ENCODE measurements around the gene OMP. TPM values are rescaled to one million over a fixed set of nuclear protein-coding genes. Genes with fewer than 3 reads are reported as not detected.

Gene OMP
- total and polyA plus RNA-seq, 2 donors (not counting 1 experiment from before 2014, with no cell fraction given) = not detected

DNA sequence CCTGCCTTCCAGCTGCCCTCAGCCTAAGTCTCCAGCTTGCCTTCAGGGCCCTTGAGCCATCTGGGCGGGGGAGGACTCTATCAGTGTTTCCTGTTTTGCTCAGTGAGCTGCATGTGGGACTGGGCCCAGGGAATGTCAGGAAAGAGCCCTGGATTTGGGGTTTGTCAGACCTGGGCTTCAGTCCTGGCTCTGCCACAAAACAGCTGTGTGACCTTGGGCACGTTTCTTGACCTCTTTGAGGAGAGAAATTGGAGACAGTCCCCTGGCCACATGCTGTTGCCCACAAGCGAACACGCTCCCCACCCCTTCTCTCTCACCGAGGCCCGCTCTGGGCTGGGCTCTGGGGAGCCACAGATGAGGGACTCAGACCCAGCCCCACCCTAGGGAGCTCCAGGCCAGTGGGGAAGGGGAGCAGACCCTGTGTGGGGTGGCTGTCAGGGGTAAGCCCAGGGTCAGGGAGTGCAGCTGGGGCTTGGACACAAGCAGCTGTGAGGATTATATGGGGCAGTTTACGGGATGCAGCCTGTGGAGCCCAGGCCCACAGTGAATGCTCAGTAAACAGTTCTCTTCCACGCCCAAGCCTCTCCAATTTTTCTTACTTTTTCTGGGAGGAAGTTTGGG is 37.7 kb downstream of the OMP start:
- Histone ChIP-seq H3K4me3 (ENCODE audit: control extremely low read depth in 1 of 5, extremely low read depth in 1 of 5, insufficient read depth in 1 of 5, low read depth in 2 of 5, low read length in 4 of 5) (no peak overlapping the region), H3K9me3 (ENCODE audit: control extremely low read depth in 1 of 3, control insufficient read depth in 2 of 3, insufficient read depth in 1 of 3, low read length in 2 of 3) (no peaks in the 10 kb centered on the region), H3K9ac (ENCODE audit: low read length) (no peak overlapping the region), H3K27me3 (replicated peaks in 1 of 4; ENCODE audit: control extremely low read depth in 1 of 4, control insufficient read depth in 3 of 4, insufficient read depth in 4 of 4, low read length in 3 of 4) (peaks cover 0 to 21% (median 4%) of the 10 kb centered on the region in 4 experiments), H3K4me1 (ENCODE audit: control insufficient read depth in 2 of 2, insufficient read depth in 2 of 2, low read length in 2 of 2) (peaks cover 0 to 4% of the 10 kb centered on the region in 2 donors), H3K27ac (ENCODE audit: low read length in 2 of 2) (no peak overlapping the region), H3K36me3 (replicated peaks in 1 of 2; ENCODE audit: control extremely low read depth in 1 of 2, control insufficient read depth in 1 of 2, extremely low read depth in 1 of 2, insufficient read depth in 2 of 2, low read length in 1 of 2) (no peaks in the 10 kb centered on the region), H2AFZ (ENCODE audit: insufficient read depth, low read depth, low read length, poor library complexity, severe bottlenecking) (no peak overlapping the region), H3K4me2 (replicated peaks; ENCODE audit: low read depth, low read length, poor library complexity, severe bottlenecking) (no peak overlapping the region), H4K20me1 (ENCODE audit: control insufficient read depth, insufficient read depth, low read length, poor library complexity, severe bottlenecking) (no peaks in the 10 kb centered on the region), H3K79me2 (ENCODE audit: control insufficient read depth, insufficient read depth, low read length) (no peaks in the 10 kb centered on the region)
- peaks cover 28% of the 10 kb centered on the region for H3K27me3 Mint-ChIP-seq
- DNase-seq (no peak), ATAC-seq (ENCODE audit: low read depth) (no peak)
- ChIA-PET POLR2A (no interaction called here), CTCF (interaction anchor here (0.7 to 1.5 kb wide), 2 partner anchors 10 to 13 kb away, joined by 3 read pairs; no protein-coding TSS in a partner anchor)
- H3K4me3 Mint-ChIP-seq = no peak overlapping the region
- peaks cover 6% of the 10 kb centered on the region for H3K4me1 Mint-ChIP-seq
- intact Hi-C loops (cut with micrococcal nuclease) = no loop called here
- H3K9me3 Mint-ChIP-seq (ENCODE audit: insufficient read depth) = no peaks in the 10 kb centered on the region
- TF ChIP-seq EZH2 (IDR thresholded peaks at IDR 0.05; ENCODE audit: borderline replicate concordance, insufficient read depth, low read depth, low read length, poor library complexity, severe bottlenecking) = no peak
- TF ChIP-seq CTCF (IDR thresholded peaks at IDR 0.05) = no peak
- H3K27ac Mint-ChIP-seq = no peak overlapping the region
- WGBS (ENCODE audit: insufficient coverage) = 42% methylated on average over 2 of the region's 8 CpGs

DNA sequence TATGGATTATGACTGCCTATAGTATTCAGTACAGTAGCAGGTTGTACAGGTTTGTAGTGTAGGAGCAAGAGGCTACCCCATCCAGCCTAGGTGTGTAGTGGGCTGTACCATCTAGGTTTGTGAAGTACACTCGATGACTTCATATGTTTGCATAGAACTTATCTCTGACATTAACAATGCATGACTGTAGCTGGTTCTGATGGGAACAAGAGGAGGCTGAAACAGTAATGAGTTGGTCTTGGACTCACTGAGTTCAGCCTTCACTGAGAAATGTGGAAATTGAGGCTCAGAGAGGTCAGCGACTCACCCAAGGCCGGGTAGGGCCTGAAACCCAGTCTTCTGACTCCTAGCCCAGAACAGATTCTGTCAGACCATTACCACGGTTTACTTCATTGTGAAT is 38.4 kb downstream of the OMP start:
- no peak overlapping the region for H3K9ac ChIP-seq (ENCODE audit: low read length)

More for the DNA sequence above, 38.4 kb downstream of the OMP start:
- ChIA-PET POLR2A (no interaction called here), CTCF (interaction anchor here (0.8 kb wide), 1 partner anchor 14 kb away, joined by 3 read pairs; no protein-coding TSS in a partner anchor)
- no peak overlapping the region for H3K4me3 Mint-ChIP-seq
- H3K27ac Mint-ChIP-seq = no peak overlapping the region
- peaks cover 28% of the 10 kb centered on the region for H3K27me3 Mint-ChIP-seq
- H3K9me3 ChIP-seq (ENCODE audit: control extremely low read depth in 1 of 3, control insufficient read depth in 2 of 3, insufficient read depth in 1 of 3, low read length in 2 of 3) = no peaks in the 10 kb centered on the region
- TF ChIP-seq EZH2 (IDR thresholded peaks at IDR 0.05; ENCODE audit: borderline replicate concordance, insufficient read depth, low read depth, low read length, poor library complexity, severe bottlenecking) = no peak
- no peak for TF ChIP-seq CTCF (IDR thresholded peaks at IDR 0.05)
- WGBS (ENCODE audit: insufficient coverage) = no CpG with 5 or more reads among the region's 4 CpGs
- H3K79me2 ChIP-seq (ENCODE audit: control insufficient read depth, insufficient read depth, low read length) = no peaks in the 10 kb centered on the region
- H4K20me1 ChIP-seq (ENCODE audit: control insufficient read depth, insufficient read depth, low read length, poor library complexity, severe bottlenecking) = no peaks in the 10 kb centered on the region
- no peak overlapping the region for H3K27ac ChIP-seq (ENCODE audit: low read length in 2 of 2)
- peaks cover 0 to 4% of the 10 kb centered on the region in 2 donors for H3K4me1 ChIP-seq (ENCODE audit: control insufficient read depth in 2 of 2, insufficient read depth in 2 of 2, low read length in 2 of 2)
- no peak overlapping the region for H3K4me3 ChIP-seq (ENCODE audit: control extremely low read depth in 1 of 5, extremely low read depth in 1 of 5, insufficient read depth in 1 of 5, low read depth in 2 of 5, low read length in 4 of 5)
- H3K4me2 ChIP-seq (replicated peaks; ENCODE audit: low read depth, low read length, poor library complexity, severe bottlenecking) = no peak overlapping the region
- peaks cover 6% of the 10 kb centered on the region for H3K4me1 Mint-ChIP-seq
- no peak overlapping the region for H2AFZ ChIP-seq (ENCODE audit: insufficient read depth, low read depth, low read length, poor library complexity, severe bottlenecking)
- H3K9me3 Mint-ChIP-seq (ENCODE audit: insufficient read depth) = no peaks in the 10 kb centered on the region
- DNase-seq = no peak
- ATAC-seq (ENCODE audit: low read depth) = no peak
- no peaks in the 10 kb centered on the region for H3K36me3 ChIP-seq (replicated peaks in 1 of 2; ENCODE audit: control extremely low read depth in 1 of 2, control insufficient read depth in 1 of 2, extremely low read depth in 1 of 2, insufficient read depth in 2 of 2, low read length in 1 of 2)
- intact Hi-C loops (cut with micrococcal nuclease) = no loop called here
- peaks cover 0 to 21% (median 4%) of the 10 kb centered on the region in 4 experiments for H3K27me3 ChIP-seq (replicated peaks in 1 of 4; ENCODE audit: control extremely low read depth in 1 of 4, control insufficient read depth in 3 of 4, insufficient read depth in 4 of 4, low read length in 3 of 4)
